Esophagus squamous epithelium (tissue), 4 donors: ENCODE data around the gene BPGM.

Source experiments
- POLR2A ChIP-seq, 4 donors: fragments of 450-650 bp; IDR thresholded peaks; one replicate each; pipeline ENCODE4 v1.6.1; 2017; ENCODE audit warnings: antibody characterized with exemption in 4 of 4, mild to moderate bottlenecking in 4 of 4, moderate library complexity in 3 of 4
- TF ChIP-seq, protein P1 (sequence below), 6 experiments: fragments of 450-650 bp in 4 of 6; fragments of 200-600 bp in 2 of 6; sonication (generic) in 2 of 6; IDR thresholded peaks; one replicate each; pipeline ENCODE4 v1.5.1; 2016 to 2019; ENCODE audit warnings: antibody characterized with exemption in 6 of 6, mild to moderate bottlenecking in 4 of 6, moderate library complexity in 4 of 6

DNA sequence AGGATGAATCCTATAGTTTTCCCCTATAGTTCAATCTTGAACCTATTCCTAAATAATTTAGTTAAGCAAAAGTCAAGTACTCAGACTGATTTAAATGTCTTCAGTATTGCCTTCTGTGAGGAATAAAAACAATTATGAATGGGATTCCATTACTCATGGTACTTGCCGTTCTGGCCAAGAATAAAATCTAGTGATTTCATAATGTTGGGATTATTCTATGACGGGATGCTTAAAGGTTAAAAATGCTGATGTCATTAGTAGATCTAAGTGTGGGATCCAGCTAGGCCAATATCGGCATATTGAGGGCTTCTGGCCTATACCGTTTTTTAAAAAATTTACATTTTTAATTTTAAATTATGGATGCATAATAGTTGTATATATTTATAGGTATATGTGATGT lies 5.3 kb downstream of the BPGM start:
- TF ChIP-seq, protein P1, sequence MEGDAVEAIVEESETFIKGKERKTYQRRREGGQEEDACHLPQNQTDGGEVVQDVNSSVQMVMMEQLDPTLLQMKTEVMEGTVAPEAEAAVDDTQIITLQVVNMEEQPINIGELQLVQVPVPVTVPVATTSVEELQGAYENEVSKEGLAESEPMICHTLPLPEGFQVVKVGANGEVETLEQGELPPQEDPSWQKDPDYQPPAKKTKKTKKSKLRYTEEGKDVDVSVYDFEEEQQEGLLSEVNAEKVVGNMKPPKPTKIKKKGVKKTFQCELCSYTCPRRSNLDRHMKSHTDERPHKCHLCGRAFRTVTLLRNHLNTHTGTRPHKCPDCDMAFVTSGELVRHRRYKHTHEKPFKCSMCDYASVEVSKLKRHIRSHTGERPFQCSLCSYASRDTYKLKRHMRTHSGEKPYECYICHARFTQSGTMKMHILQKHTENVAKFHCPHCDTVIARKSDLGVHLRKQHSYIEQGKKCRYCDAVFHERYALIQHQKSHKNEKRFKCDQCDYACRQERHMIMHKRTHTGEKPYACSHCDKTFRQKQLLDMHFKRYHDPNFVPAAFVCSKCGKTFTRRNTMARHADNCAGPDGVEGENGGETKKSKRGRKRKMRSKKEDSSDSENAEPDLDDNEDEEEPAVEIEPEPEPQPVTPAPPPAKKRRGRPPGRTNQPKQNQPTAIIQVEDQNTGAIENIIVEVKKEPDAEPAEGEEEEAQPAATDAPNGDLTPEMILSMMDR (IDR thresholded peaks at IDR 0.05), result no peak
- TF ChIP-seq POLR2A (IDR thresholded peaks at IDR 0.05), result no peak
